Measurements from ENCODE around the gene PAX8. TPM values are rescaled to one million over a fixed set of nuclear protein-coding genes. Genes with fewer than 3 reads are reported as not detected.

The PAX8 gene
- total RNA-seq, 4 donors from 2014 or later, result 2.3 to 7.7 (median 5.6) TPM

DNA sequence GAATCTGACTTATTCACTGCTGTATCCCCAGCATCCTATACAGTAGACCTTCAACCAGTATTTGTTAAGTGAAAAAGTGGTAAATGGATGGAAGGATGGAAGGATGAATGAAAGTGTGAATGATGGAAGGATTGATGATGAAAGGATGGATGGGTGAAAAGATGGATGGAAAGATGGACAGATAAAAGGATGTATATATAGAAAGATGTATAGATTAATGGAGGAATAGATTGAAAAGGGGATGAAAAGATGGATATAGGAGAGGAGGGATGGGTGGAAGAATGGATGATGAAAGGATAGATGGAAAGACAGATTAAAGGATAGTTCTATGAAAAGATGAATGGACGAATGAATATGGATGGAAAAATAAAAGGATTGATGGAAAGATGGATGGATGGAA is 54.9 kb downstream of the PAX8 start:
- WGBS, result 93% methylated on average over 1 of the region's 1 CpG
- Histone ChIP-seq H3K9me3 (no peaks in the 10 kb centered on the region), H3K27ac (no peak overlapping the region), H3K36me3 (no peaks in the 10 kb centered on the region), H3K4me3 (no peak overlapping the region), H3K27me3 (no peaks in the 10 kb centered on the region), H3K4me1 (peaks cover 16% of the 10 kb centered on the region)
- no peak for DNase-seq (ENCODE audit: low spot score in 2 of 2)
- TF ChIP-seq POLR2AphosphoS5 (IDR thresholded peaks at IDR 0.05) (no peak), POLR2A (IDR thresholded peaks at IDR 0.05) (no peak), EP300 (IDR thresholded peaks at IDR 0.05) (no peak)
- TF ChIP-seq, protein P1, sequence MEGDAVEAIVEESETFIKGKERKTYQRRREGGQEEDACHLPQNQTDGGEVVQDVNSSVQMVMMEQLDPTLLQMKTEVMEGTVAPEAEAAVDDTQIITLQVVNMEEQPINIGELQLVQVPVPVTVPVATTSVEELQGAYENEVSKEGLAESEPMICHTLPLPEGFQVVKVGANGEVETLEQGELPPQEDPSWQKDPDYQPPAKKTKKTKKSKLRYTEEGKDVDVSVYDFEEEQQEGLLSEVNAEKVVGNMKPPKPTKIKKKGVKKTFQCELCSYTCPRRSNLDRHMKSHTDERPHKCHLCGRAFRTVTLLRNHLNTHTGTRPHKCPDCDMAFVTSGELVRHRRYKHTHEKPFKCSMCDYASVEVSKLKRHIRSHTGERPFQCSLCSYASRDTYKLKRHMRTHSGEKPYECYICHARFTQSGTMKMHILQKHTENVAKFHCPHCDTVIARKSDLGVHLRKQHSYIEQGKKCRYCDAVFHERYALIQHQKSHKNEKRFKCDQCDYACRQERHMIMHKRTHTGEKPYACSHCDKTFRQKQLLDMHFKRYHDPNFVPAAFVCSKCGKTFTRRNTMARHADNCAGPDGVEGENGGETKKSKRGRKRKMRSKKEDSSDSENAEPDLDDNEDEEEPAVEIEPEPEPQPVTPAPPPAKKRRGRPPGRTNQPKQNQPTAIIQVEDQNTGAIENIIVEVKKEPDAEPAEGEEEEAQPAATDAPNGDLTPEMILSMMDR (IDR thresholded peaks at IDR 0.05), result no peak

GRCh38 chr2:113221846-113222245 is 56.9 kb downstream of the PAX8 start:
- Histone ChIP-seq H3K36me3 (no peaks in the 10 kb centered on the region), H3K4me3 (no peak overlapping the region), H3K27me3 (no peaks in the 10 kb centered on the region), H3K4me1 (peaks cover 36% of the 10 kb centered on the region), H3K9me3 (no peaks in the 10 kb centered on the region), H3K27ac (no peak overlapping the region)
- no peak for DNase-seq (ENCODE audit: low spot score in 2 of 2)
- 88% methylated on average over 6 of the region's 6 CpGs for WGBS
- TF ChIP-seq, protein P1 (IDR thresholded peaks at IDR 0.05), result no peak
- TF ChIP-seq POLR2A (IDR thresholded peaks at IDR 0.05), result no peak

GRCh38 chr2:113220970-113221708 is 57.6 kb downstream of the PAX8 start:
- WGBS, result 83% methylated on average over 6 of the region's 6 CpGs
- Histone ChIP-seq H3K27me3 (no peaks in the 10 kb centered on the region), H3K9me3 (no peaks in the 10 kb centered on the region), H3K36me3 (no peaks in the 10 kb centered on the region), H3K27ac (no peak overlapping the region), H3K4me3 (no peak overlapping the region), H3K4me1 (peaks cover 37% of the 10 kb centered on the region)
- TF ChIP-seq EP300 (IDR thresholded peaks at IDR 0.05), result no peak
- no peak for TF ChIP-seq POLR2A (IDR thresholded peaks at IDR 0.05)
- TF ChIP-seq POLR2AphosphoS5 (IDR thresholded peaks at IDR 0.05), result no peak
- TF ChIP-seq, protein P1 (IDR thresholded peaks at IDR 0.05), result no peak
- DNase-seq (ENCODE audit: low spot score in 2 of 2), result no peak

DNA sequence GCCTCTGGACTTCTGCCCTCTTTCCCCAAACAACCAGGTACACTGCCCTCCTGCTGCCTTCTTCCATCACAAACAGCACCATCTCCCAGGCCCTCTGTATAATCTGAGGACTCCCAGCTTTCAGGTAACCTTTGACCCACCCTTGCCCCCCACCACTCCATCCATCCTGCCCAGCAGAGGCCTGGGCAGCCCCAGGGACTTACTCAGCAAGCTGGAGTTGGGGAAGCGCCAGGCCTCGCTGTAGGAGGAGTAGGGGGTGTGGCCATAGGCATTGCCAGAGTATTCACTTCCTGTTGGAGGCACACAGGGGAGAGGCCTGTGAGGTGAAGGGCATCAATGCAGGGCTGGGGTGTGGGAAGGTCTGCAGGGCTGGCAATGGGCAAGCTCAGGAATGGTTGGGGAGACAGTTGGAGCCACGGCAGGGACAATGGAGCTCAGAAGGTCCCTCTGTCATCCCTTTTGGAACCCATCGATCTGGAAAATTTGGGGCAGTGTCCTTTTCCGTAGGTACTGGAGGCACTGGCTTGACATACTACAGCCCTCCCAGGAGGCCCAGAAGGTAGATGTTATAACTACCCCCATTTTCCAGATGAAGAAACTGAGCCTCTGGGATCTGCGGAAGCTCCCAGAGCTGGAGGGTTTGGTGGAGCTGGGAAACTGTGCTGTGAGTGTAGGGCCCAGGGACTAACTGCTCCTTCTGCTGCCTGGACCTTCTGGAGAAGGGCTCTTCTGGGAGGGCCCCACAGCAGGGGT is 58.7 kb downstream of the PAX8 start:
- Histone ChIP-seq H3K36me3 (no peaks in the 10 kb centered on the region), H3K27me3 (no peaks in the 10 kb centered on the region), H3K27ac (no peak overlapping the region), H3K4me1 (peaks cover 37% of the 10 kb centered on the region), H3K9me3 (no peaks in the 10 kb centered on the region), H3K4me3 (no peak overlapping the region)
- TF ChIP-seq EP300 (IDR thresholded peaks at IDR 0.05) (no peak), POLR2A (IDR thresholded peaks at IDR 0.05) (no peak), POLR2AphosphoS5 (IDR thresholded peaks at IDR 0.05) (no peak)
- TF ChIP-seq, protein P1 (IDR thresholded peaks at IDR 0.05), result no peak
- 64% methylated on average over 6 of the region's 6 CpGs for WGBS
- peak in 1 of 2 donors; percentile 84 for DNase-seq (ENCODE audit: low spot score in 2 of 2)

GRCh38 chr2:113219525-113219888 is 59.2 kb downstream of the PAX8 start:
- H3K27me3 ChIP-seq, result no peaks in the 10 kb centered on the region
- no peak overlapping the region for H3K27ac ChIP-seq
- WGBS, result 65% methylated on average over 5 of the region's 5 CpGs
- no peaks in the 10 kb centered on the region for H3K9me3 ChIP-seq
- peaks cover 37% of the 10 kb centered on the region for H3K4me1 ChIP-seq
- DNase-seq (ENCODE audit: low spot score in 2 of 2), result no peak
- no peaks in the 10 kb centered on the region for H3K36me3 ChIP-seq
- no peak for TF ChIP-seq EP300 (IDR thresholded peaks at IDR 0.05)
- TF ChIP-seq, protein P1 (IDR thresholded peaks at IDR 0.05), result no peak
- TF ChIP-seq POLR2A (IDR thresholded peaks at IDR 0.05), result no peak
- TF ChIP-seq POLR2AphosphoS5 (IDR thresholded peaks at IDR 0.05), result no peak
- no peak overlapping the region for H3K4me3 ChIP-seq

All from suprapubic skin (tissue), 4 donors.